ENCODE data around the gene MGST3.
"Not testable (repeated sequence)": the region's sequence is repeated elsewhere in the genome, so short reads cannot be mapped to it uniquely, and the experiment has no call there.

The MGST3 gene

GRCh38 chr1:165639821-165640623 lies 9.0 kb downstream of the MGST3 start:
- peaks cover 0 to 6% of the 10 kb centered on the region in 2 donors for H3K36me3 ChIP-seq (ENCODE audit: control insufficient read depth in 1 of 2, insufficient read depth in 2 of 2, low read length in 2 of 2)
- H3K27me3 ChIP-seq (ENCODE audit: low read depth, low read length) = no peaks in the 10 kb centered on the region
- no peak overlapping the region for H3K27ac ChIP-seq (ENCODE audit: low read length)
- peaks cover 0 to 31% of the 10 kb centered on the region in 2 donors for H3K4me1 ChIP-seq (ENCODE audit: control insufficient read depth in 1 of 2, insufficient read depth in 2 of 2, low read length in 2 of 2)
- H3K9me3 ChIP-seq (ENCODE audit: control insufficient read depth in 1 of 2, low read length in 2 of 2) = no peaks in the 10 kb centered on the region
- no peak overlapping the region for H3K4me3 ChIP-seq (ENCODE audit: low read depth in 1 of 2, low read length in 2 of 2)

- Histone ChIP-seq H3K4me1 (ENCODE audit: control insufficient read depth in 1 of 2, insufficient read depth in 2 of 2, low read length in 2 of 2) (peaks cover 0 to 33% of the 10 kb centered on the region in 2 donors), H3K27me3 (ENCODE audit: low read depth, low read length) (no peaks in the 10 kb centered on the region), H3K4me3 (ENCODE audit: low read depth in 1 of 2, low read length in 2 of 2) (no peak overlapping the region), H3K27ac (ENCODE audit: low read length) (no peak overlapping the region), H3K36me3 (ENCODE audit: control insufficient read depth in 1 of 2, insufficient read depth in 2 of 2, low read length in 2 of 2) (peaks cover 0 to under 1% of the 10 kb centered on the region in 2 donors), H3K9me3 (ENCODE audit: control insufficient read depth in 1 of 2, low read length in 2 of 2) (no peaks in the 10 kb centered on the region)
Observed at GRCh38 chr1:165641231-165641987, 10.4 kb downstream of the MGST3 start.

- H3K4me3 ChIP-seq (ENCODE audit: low read depth in 1 of 2, low read length in 2 of 2) = no peak overlapping the region
- no peak overlapping the region for H3K27ac ChIP-seq (ENCODE audit: low read length)
- H3K9me3 ChIP-seq (ENCODE audit: control insufficient read depth in 1 of 2, low read length in 2 of 2) = no peaks in the 10 kb centered on the region
- H3K36me3 ChIP-seq (ENCODE audit: control insufficient read depth in 1 of 2, insufficient read depth in 2 of 2, low read length in 2 of 2) = peaks cover 0 to 6% of the 10 kb centered on the region in 2 donors
- H3K27me3 ChIP-seq (ENCODE audit: low read depth, low read length) = no peaks in the 10 kb centered on the region
- H3K4me1 ChIP-seq (ENCODE audit: control insufficient read depth in 1 of 2, insufficient read depth in 2 of 2, low read length in 2 of 2) = peaks cover 0 to 33% of the 10 kb centered on the region in 2 donors
Observed at GRCh38 chr1:165644064-165644735, 13.2 kb downstream of the MGST3 start.

- no peaks in the 10 kb centered on the region for H3K9me3 ChIP-seq (ENCODE audit: control insufficient read depth in 1 of 2, low read length in 2 of 2)
- H3K27ac ChIP-seq (ENCODE audit: low read length) = peak overlapping the region; percentile 74
- no peak overlapping the region for H3K4me3 ChIP-seq (ENCODE audit: low read depth in 1 of 2, low read length in 2 of 2)
- peaks cover 0 to 31% of the 10 kb centered on the region in 2 donors for H3K4me1 ChIP-seq (ENCODE audit: control insufficient read depth in 1 of 2, insufficient read depth in 2 of 2, low read length in 2 of 2)
- no peaks in the 10 kb centered on the region for H3K27me3 ChIP-seq (ENCODE audit: low read depth, low read length)
- H3K36me3 ChIP-seq (ENCODE audit: control insufficient read depth in 1 of 2, insufficient read depth in 2 of 2, low read length in 2 of 2) = peaks cover 8 to 14% of the 10 kb centered on the region in 2 donors
Observed at GRCh38 chr1:165645654-165646366, 14.8 kb downstream of the MGST3 start.

GRCh38 chr1:165647517-165647916 lies 16.5 kb downstream of the MGST3 start:
- Histone ChIP-seq H3K27ac (ENCODE audit: low read length) (no peak overlapping the region), H3K4me3 (ENCODE audit: low read depth in 1 of 2, low read length in 2 of 2) (no peak overlapping the region), H3K27me3 (ENCODE audit: low read depth, low read length) (no peaks in the 10 kb centered on the region), H3K4me1 (ENCODE audit: control insufficient read depth in 1 of 2, insufficient read depth in 2 of 2, low read length in 2 of 2) (peaks cover 0 to 24% of the 10 kb centered on the region in 2 donors), H3K9me3 (ENCODE audit: control insufficient read depth in 1 of 2, low read length in 2 of 2) (no peaks in the 10 kb centered on the region), H3K36me3 (ENCODE audit: control insufficient read depth in 1 of 2, insufficient read depth in 2 of 2, low read length in 2 of 2) (peaks cover 19 to 22% of the 10 kb centered on the region in 2 donors)

GRCh38 chr1:165647970-165648369 lies 16.9 kb downstream of the MGST3 start:
- no peak overlapping the region for H3K27ac ChIP-seq (ENCODE audit: low read length)
- no peaks in the 10 kb centered on the region for H3K27me3 ChIP-seq (ENCODE audit: low read depth, low read length)
- no peaks in the 10 kb centered on the region for H3K9me3 ChIP-seq (ENCODE audit: control insufficient read depth in 1 of 2, low read length in 2 of 2)
- H3K36me3 ChIP-seq (ENCODE audit: control insufficient read depth in 1 of 2, insufficient read depth in 2 of 2, low read length in 2 of 2) = peaks cover 24 to 27% of the 10 kb centered on the region in 2 donors
- H3K4me1 ChIP-seq (ENCODE audit: control insufficient read depth in 1 of 2, insufficient read depth in 2 of 2, low read length in 2 of 2) = peaks cover 0 to 24% of the 10 kb centered on the region in 2 donors
- no peak overlapping the region for H3K4me3 ChIP-seq (ENCODE audit: low read depth in 1 of 2, low read length in 2 of 2)

GRCh38 chr1:165648919-165649572 lies 18.0 kb downstream of the MGST3 start:
- peaks cover 0 to 24% of the 10 kb centered on the region in 2 donors for H3K4me1 ChIP-seq (ENCODE audit: control insufficient read depth in 1 of 2, insufficient read depth in 2 of 2, low read length in 2 of 2)
- no peaks in the 10 kb centered on the region for H3K9me3 ChIP-seq (ENCODE audit: control insufficient read depth in 1 of 2, low read length in 2 of 2)
- H3K27ac ChIP-seq (ENCODE audit: low read length) = no peak overlapping the region
- no peaks in the 10 kb centered on the region for H3K27me3 ChIP-seq (ENCODE audit: low read depth, low read length)
- H3K36me3 ChIP-seq (ENCODE audit: control insufficient read depth in 1 of 2, insufficient read depth in 2 of 2, low read length in 2 of 2) = peaks cover 34 to 35% of the 10 kb centered on the region in 2 donors
- H3K4me3 ChIP-seq (ENCODE audit: low read depth in 1 of 2, low read length in 2 of 2) = no peak overlapping the region

- Histone ChIP-seq H3K9me3 (ENCODE audit: control insufficient read depth in 1 of 2, low read length in 2 of 2) (no peaks in the 10 kb centered on the region), H3K27ac (ENCODE audit: low read length) (no peak overlapping the region), H3K4me3 (ENCODE audit: low read depth in 1 of 2, low read length in 2 of 2) (no peak overlapping the region), H3K27me3 (ENCODE audit: low read depth, low read length) (no peaks in the 10 kb centered on the region), H3K36me3 (ENCODE audit: control insufficient read depth in 1 of 2, insufficient read depth in 2 of 2, low read length in 2 of 2) (peaks cover 48 to 53% of the 10 kb centered on the region in 2 donors), H3K4me1 (ENCODE audit: control insufficient read depth in 1 of 2, insufficient read depth in 2 of 2, low read length in 2 of 2) (peaks cover 0 to 17% of the 10 kb centered on the region in 2 donors)
Observed at GRCh38 chr1:165650981-165651625, 20.1 kb downstream of the MGST3 start.

GRCh38 chr1:165658766-165659580 lies 27.9 kb downstream of the MGST3 start:
- H3K4me1 ChIP-seq (ENCODE audit: control insufficient read depth in 1 of 2, insufficient read depth in 2 of 2, low read length in 2 of 2); H3K27ac ChIP-seq (ENCODE audit: low read length); H3K4me3 ChIP-seq (ENCODE audit: low read depth in 1 of 2, low read length in 2 of 2); H3K27me3 ChIP-seq (ENCODE audit: low read depth, low read length); H3K9me3 ChIP-seq (ENCODE audit: control insufficient read depth in 1 of 2, low read length in 2 of 2): not testable (repeated sequence)
- peaks cover 45 to 66% of the 10 kb centered on the region in 2 donors for H3K36me3 ChIP-seq (ENCODE audit: control insufficient read depth in 1 of 2, insufficient read depth in 2 of 2, low read length in 2 of 2)

- Histone ChIP-seq H3K27me3 (ENCODE audit: low read depth, low read length) (no peaks in the 10 kb centered on the region), H3K36me3 (ENCODE audit: control insufficient read depth in 1 of 2, insufficient read depth in 2 of 2, low read length in 2 of 2) (peaks cover 48 to 66% of the 10 kb centered on the region in 2 donors), H3K9me3 (ENCODE audit: control insufficient read depth in 1 of 2, low read length in 2 of 2) (no peaks in the 10 kb centered on the region), H3K27ac (ENCODE audit: low read length) (no peak overlapping the region), H3K4me3 (ENCODE audit: low read depth in 1 of 2, low read length in 2 of 2) (no peak overlapping the region), H3K4me1 (ENCODE audit: control insufficient read depth in 1 of 2, insufficient read depth in 2 of 2, low read length in 2 of 2) (no peaks in the 10 kb centered on the region)
Observed at GRCh38 chr1:165659581-165659895, 28.5 kb downstream of the MGST3 start.
